Stimulated activated CD4-positive, alpha-beta T cell treated with anti-CD3 and anti-CD28 coated beads, Interleukin-1b, Interleukin-23, amount 100 ng/mL, for 24 hours (primary cell): ENCODE results near the gene POLR2L.

Source experiments
- DNase-seq, 4 experiments: peaks; one replicate each; pipeline ENCODE4 v3.0.0-alpha.2; 2020; ENCODE audit warnings: low read depth in 4 of 4, low spot score in 1 of 4

Gene POLR2L

GRCh38 chr11:855796-856195 is 13.5 kb upstream of the POLR2L start:
- no peak for DNase-seq

- no peak for DNase-seq
These were observed 13.0 kb upstream of the POLR2L start for GRCh38 chr11:855330-855674.

- no peak for DNase-seq
These were observed 12.4 kb upstream of the POLR2L start for GRCh38 chr11:854601-855329.

- no peak for DNase-seq
These were observed 11.5 kb upstream of the POLR2L start for GRCh38 chr11:853682-854448.

GRCh38 chr11:852762-853161 is 10.4 kb upstream of the POLR2L start:
- DNase-seq, result no peak

- no peak for DNase-seq
These were observed 8.7 kb upstream of the POLR2L start for GRCh38 chr11:850775-851763.

- no peak for DNase-seq
These were observed 7.8 kb upstream of the POLR2L start for GRCh38 chr11:849951-850774.

GRCh38 chr11:849104-849824 is 6.9 kb upstream of the POLR2L start:
- DNase-seq, result peak in 2 of 4 experiments; percentile 24 to 30

GRCh38 chr11:848380-848931 is 6.1 kb upstream of the POLR2L start:
- peak; percentile 30 to 56 (median 46) for DNase-seq

- no peak for DNase-seq
These were observed 5.5 kb upstream of the POLR2L start for GRCh38 chr11:847876-848275.

GRCh38 chr11:846496-847098 is 4.3 kb upstream of the POLR2L start:
- no peak for DNase-seq

- no peak for DNase-seq
These were observed 3.7 kb upstream of the POLR2L start for GRCh38 chr11:845872-846495.

- DNase-seq, result no peak
These were observed 2.6 kb upstream of the POLR2L start for GRCh38 chr11:844693-845644.

GRCh38 chr11:843818-844692 is 1.7 kb upstream of the POLR2L start:
- no peak for DNase-seq

- DNase-seq, result no peak
These were observed 881 bp upstream of the POLR2L start for GRCh38 chr11:843086-843734.

GRCh38 chr11:841981-842369 is 354 bp downstream of the POLR2L start:
- DNase-seq, result no peak
